ENCODE results near the gene HMCES.
"Not testable (repeated sequence)": the region's sequence is repeated elsewhere in the genome, so short reads cannot be mapped to it uniquely, and the experiment has no call there.

The HMCES gene

DNA sequence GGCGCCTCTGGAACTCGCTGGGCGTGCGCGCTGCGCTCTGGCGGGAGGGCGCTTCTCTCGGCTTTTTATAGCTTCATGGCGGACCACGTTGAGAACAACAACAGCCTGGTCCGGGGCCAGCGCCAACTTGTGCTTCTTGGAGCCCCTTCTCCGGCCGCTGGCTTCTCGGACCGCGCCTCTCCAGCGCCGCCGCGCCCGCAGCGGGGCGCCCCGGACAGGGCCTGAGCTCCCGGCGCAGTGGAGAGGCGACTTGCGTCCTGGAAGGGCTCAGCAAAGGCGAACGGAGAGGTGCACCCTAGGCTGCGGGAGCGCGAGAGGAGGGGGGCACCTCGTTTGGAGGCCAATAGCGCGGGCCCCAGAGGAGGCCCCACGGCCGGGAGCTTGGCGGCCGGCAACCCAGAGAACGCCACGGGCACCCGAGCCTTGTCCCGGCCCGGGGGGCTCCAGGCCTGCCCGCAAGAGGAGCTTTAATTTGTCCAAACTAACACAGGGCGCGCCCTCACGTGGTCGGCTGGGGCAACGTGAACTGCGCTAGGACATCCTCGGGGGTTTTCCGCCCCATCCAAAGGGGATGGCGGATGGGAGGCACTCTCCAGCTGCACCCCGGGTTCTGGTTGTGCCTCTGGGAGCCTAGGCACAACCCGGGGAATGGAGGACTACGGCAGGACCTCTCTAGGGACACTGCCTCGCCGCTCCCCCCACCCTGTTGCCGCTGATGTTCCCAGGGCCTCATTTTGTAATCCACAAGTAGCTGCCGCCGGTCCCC, 37.8 kb downstream of the HMCES start:
- peak; percentile 82 for DNase-seq
- in situ Hi-C loops (cut with MboI; ENCODE audit: low pct_unique_long_range_greater_than_20kb, low sequenced_read_pairs), result no loop called here

DNA sequence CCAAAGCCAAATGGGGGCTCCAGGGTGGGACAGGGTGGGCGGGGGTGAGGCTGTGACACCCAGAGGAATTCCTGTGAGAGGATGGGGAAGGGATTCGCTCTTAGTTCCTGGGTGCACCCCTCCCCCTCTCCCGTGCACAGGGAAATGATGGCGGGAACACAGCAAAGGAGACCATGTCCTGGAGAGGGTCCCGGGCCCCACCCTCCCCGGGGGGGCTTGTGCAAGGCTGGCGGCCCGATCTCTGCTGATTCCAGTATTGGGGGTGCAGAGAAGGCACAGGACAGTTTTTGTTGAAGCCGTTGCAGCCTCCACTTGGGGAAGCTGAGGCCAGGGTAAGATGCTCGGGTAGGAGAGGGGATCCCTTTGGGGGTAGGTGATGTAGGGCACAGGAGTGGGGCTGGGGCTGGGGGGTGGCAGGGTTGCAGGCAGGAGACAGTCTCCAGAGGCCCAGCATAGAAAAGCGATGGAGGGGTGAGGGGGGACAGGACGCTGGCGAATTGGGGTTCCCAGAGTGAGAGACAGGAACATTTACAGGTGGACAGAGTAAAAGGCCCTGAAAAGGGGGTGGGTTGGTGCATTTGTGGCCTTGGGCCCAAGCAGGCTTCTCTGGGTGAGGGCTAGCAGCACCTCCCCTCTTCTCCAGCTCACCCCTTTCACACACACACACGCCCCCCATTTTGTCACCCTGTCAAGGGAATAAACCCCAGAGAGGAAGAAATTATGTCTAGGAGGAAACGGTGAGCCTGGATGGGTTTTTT, 38.5 kb downstream of the HMCES start:
- no peak for DNase-seq
- in situ Hi-C loops (cut with MboI; ENCODE audit: low pct_unique_long_range_greater_than_20kb, low sequenced_read_pairs), result no loop called here

DNA sequence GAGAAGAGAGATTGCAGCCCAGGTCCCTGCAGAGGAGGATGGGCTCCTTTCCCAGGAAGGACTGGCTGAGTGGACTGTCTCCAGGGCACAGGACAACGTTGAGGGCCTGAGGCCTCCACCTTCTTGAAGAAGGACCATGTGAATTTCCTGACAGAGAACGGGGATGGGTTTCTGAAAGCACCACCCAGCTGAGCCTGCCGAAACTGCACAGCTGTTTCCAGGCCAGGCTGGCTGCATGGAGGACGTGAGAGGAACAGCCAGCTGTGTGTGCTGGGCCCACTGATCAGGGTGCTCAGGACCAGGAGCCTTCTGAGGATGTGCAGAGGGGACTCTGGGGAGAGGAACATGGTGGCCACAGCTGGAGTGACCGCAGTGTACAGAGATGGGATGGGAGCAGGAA, 39.2 kb downstream of the HMCES start:
- in situ Hi-C loops (cut with MboI; ENCODE audit: low pct_unique_long_range_greater_than_20kb, low sequenced_read_pairs), result no loop called here
- DNase-seq, result no peak

DNA sequence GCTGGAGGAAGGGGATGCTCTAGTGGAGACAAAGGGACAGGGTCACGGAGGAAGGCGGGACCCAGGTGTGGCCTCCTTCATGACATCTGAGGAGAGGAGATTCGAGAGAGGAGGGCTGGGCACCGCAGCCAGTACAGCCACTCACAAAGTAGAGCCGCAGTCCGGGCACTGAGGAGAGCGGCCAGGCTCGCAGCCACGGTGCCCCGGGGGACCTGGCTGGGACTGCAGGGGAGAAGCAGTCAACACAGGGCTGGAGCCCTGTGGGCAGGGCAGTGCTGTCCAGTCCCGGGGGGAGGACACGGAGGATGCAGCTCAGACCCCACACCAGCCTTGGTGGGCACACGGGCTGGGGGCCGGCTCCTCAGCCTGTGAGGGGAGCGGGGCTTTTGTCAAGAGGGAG, 40.3 kb downstream of the HMCES start:
- DNase-seq, result no peak
- in situ Hi-C loops (cut with MboI; ENCODE audit: low pct_unique_long_range_greater_than_20kb, low sequenced_read_pairs), result no loop called here

DNA sequence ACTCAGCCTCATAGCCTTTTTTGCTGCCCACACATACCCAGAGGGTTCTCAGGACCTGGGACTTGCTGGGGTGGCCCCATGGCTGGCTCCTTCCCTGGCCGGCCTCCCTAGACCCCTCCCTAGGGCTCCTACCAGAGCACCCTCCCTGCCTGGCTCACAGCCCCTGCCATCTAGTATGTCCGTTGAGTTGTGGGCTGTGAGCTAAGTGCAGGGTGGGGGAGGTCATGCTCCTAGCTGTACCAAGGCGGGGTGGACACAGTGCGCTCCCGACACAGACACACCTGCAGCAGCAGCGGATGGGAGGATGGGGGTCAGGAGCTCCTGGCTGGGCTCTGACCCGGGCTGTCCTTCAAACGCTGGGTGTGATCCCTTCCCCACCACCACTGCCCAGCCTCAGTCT, 41.6 kb downstream of the HMCES start:
- in situ Hi-C loops (cut with MboI; ENCODE audit: low pct_unique_long_range_greater_than_20kb, low sequenced_read_pairs), result no loop called here
- DNase-seq, result no peak

DNA sequence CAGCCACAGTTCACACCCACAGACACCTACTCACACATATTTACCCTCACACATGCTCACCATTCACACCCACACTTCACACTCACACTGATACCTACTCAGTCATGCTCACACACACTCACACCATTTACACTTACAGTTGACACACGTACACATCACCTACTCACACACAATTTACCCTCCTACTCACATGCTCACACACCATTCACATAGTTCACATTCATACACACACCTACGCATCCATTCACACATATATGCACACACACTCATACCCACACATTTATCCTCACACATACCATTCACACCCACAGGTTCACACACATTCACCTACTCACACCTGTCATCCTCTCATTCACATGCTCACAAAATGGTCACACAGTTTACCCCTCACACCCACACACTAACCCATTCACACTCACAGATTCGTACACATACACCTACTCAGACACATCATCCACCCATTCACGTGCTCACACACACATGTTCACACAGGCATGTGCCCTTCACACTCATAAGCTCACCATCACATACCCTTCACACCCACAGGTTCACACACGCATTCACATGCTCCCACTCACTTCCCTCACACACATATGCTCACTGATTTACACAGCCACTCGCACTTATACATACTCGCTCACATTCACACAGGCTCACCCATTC, 42.3 kb downstream of the HMCES start:
- no peak for DNase-seq
- in situ Hi-C loops (cut with MboI; ENCODE audit: low pct_unique_long_range_greater_than_20kb, low sequenced_read_pairs), result no loop called here

DNA sequence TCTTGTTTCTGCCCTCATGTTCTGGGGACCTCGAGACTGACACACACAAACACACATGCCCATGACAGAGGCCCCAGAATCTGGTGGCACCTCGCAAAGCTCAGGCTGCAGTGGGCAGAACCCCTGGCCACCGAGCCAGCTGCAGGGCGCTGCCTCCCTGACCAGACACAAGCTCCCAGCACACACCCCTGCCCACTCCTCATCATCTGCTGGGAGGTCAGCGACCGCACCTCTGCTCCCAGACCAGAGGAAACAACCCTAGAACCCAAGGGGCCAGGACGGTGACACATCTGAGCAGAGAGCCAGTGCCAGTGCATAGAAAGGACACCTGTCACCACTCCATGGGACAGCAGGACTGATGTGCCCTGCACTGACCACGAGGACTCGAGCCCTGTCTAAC, 43.2 kb downstream of the HMCES start:
- in situ Hi-C loops (cut with MboI; ENCODE audit: low pct_unique_long_range_greater_than_20kb, low sequenced_read_pairs), result no loop called here
- DNase-seq, result no peak

DNA sequence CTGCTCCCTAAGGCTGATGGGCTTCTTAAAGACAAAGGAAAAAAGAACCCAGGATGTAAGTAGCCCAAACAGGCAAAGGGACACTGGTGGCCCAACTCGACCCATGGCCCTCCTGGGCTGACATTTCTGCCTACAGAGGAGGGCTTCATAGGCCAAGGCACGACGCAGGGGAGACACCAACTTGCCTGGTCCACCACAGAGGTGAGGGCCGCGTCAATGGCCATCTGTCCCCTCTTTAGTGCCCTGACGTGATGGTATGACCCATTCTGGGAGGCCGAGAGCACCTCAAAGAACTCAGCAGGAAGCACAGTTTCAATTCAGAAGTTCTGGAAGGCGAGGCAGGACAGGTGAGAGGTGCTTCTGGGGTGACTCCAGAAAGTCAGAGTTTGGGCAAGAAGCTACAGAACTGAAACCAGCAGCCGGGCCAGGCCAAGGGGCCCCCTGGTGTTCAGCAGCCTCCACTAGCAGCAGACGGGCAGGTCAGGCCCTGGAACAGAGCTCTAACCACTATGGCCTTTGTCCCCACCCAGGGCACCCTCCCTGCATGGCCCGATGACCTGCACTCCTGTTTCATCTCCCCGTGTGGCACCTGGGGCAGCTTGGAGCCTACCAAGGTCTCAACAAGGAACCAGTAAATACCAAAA, 45.1 kb downstream of the HMCES start:
- in situ Hi-C loops (cut with MboI; ENCODE audit: low pct_unique_long_range_greater_than_20kb, low sequenced_read_pairs), result no loop called here
- no peak for DNase-seq

DNA sequence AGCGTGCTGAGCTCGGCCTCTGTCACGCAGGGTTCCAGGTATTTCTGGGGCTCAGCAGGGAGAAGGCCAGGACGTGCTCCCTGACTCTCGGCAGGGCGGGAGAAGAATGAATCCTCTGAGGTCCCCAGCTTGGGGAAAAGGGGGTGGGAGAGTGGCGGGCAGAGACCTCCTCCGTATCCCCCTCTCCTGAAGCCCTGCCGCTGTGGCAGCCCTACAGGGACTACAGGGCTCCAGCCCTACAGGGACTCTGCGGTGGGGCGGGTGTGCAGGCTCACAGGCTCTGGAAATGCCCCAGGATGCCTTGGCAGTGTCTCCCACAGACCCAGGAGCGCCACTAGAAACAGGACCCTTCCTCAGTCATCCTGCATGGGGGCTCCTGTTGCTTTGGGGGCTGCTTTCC, 46.2 kb downstream of the HMCES start:
- in situ Hi-C loops (cut with MboI; ENCODE audit: low pct_unique_long_range_greater_than_20kb, low sequenced_read_pairs), result no loop called here
- no peak for DNase-seq

DNA sequence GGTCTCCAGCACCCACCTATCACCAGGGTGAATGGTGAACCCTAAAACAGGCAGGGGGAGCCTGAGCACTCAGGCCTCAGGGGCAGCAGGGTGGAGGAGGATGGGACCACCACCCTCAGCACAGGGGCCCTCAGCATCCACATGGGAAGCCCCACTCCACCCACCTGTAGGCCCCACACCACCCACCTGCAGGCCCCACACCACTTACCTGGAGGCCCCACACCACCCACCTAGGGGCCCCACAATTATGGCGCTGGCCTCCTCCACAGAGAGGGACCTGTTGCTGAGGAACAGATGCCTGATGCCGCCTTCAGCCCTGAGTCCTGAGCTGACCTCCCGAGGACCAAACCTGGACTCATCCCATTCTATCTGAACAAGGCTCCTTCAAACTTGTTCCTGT, 46.7 kb downstream of the HMCES start:
- in situ Hi-C loops (cut with MboI; ENCODE audit: low pct_unique_long_range_greater_than_20kb, low sequenced_read_pairs), result no loop called here
- DNase-seq, result no peak

DNA sequence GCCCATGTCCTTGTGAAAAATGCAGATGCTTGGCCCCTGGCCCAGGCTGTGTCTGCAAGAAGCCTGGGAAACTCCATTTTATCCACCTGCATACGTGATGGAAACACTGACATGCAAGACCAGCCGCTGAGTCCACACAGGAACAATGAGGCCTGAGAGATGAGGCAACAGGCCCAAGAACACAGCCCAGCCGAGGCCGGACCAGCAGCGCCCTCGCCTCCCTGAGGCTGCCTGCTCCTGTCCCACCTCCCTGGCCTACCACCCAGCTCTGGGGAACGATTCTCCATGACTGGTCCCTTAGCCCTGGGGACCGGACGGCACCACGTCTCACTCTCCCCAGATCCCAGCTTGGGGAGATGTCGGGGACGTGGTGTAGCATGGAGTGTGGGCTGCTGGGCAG, 47.5 kb downstream of the HMCES start:
- in situ Hi-C loops (cut with MboI; ENCODE audit: low pct_unique_long_range_greater_than_20kb, low sequenced_read_pairs), result no loop called here

DNA sequence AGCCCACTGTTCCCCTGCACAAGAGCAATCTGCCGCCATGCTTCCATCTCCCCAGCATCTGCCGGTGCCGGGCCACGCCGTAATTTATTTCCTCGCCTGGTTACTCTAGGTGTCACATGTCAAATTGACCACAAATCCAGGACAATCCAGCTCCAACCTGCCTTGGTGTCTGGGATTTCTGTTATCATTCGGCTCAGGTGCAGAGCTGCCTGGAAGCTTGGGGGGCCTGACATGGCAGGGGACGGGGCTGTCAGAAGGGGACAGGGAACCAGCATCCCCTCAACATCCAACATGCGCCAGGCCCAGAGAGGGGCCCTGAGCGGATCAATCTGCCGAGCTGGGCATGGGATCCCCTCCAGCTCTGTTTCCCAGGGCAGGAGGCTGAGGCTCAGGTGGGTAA, 47.9 kb downstream of the HMCES start:
- in situ Hi-C loops (cut with MboI; ENCODE audit: low pct_unique_long_range_greater_than_20kb, low sequenced_read_pairs), result no loop called here
- DNase-seq, result no peak

More for the DNA sequence above, 47.5 kb downstream of the HMCES start:
- DNase-seq, result no peak

DNA sequence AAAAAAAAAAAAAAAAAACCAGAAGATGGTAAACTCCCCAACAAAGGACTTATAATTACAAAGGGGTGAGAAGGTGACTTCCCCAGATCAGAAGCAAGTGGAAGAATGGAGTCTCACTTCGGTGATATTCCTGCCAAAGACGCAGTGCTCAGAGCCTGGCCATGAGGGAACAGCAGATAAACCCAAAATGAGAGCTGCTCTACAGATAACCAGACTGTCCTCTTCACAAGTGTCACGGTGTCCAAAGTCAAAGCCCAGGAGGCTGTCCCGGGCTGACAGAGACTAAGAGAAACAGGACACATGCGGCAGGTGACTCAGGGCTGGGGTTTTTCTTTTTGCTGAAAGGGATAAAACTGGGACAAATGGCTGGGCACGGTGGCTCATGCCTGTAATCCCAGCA, 48.8 kb downstream of the HMCES start:
- in situ Hi-C loops (cut with MboI; ENCODE audit: low pct_unique_long_range_greater_than_20kb, low sequenced_read_pairs), result no loop called here
- no peak for DNase-seq

DNA sequence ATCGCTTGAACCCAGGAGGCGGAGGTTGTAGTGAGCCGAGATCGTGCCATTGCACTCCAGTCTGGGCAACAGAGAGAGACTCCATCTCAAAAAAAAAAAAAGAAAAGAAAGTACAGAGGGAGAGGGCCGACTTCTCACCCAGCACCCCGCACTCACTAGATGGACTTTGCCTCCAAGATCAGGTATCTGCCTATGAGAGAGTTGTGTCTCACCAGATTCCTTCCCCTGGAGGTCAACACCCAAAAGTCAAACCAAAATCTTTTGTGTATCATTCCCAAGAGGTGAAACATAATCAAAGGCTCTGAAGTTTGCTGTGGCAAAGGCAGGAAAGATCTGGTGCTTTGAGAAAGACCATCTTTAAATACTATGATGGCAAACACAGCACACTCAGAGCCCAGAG, 51.2 kb downstream of the HMCES start:
- in situ Hi-C loops (cut with MboI; ENCODE audit: low pct_unique_long_range_greater_than_20kb, low sequenced_read_pairs), result no loop called here
- no peak for DNase-seq

DNA sequence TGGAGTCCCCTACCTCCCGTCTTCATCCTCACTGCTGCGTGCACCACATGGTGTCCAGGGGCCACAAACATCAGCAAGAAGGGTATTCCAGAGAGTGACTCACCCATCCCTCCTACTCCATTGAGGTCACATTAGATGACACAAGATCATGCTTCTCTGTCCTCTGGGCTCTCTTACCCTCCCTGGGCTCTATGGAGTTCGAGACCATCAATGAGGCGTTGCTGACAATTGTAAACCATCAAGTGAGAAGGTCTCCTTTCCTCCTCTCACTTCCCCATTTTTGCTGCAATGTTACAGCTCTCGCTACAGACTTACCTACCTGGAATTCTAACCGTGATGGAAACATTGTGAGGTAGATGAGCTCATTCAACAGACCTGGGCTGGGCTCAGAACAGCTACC, 51.7 kb downstream of the HMCES start:
- DNase-seq, result no peak
- in situ Hi-C loops (cut with MboI; ENCODE audit: low pct_unique_long_range_greater_than_20kb, low sequenced_read_pairs), result no loop called here

DNA sequence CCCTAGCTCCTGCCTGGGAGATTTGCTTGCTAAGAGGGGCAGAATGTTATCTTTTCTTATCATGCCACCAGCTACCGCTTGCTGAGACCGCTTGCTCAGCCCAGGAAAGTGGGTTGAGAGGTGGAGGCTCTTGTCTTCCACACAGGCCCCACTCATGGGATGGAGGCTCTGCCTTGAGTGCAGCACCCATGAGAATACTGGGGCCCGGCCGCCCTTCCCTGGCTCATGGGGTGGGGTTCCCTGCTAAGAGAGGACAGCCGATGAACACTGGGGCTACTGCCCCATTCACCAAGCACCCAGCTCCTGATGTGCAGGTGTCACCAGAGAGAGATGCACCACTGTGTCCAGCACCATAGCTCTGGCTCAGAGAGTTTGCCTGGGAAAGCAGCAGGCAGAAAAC, 55.2 kb downstream of the HMCES start:
- DNase-seq, result no peak

DNA sequence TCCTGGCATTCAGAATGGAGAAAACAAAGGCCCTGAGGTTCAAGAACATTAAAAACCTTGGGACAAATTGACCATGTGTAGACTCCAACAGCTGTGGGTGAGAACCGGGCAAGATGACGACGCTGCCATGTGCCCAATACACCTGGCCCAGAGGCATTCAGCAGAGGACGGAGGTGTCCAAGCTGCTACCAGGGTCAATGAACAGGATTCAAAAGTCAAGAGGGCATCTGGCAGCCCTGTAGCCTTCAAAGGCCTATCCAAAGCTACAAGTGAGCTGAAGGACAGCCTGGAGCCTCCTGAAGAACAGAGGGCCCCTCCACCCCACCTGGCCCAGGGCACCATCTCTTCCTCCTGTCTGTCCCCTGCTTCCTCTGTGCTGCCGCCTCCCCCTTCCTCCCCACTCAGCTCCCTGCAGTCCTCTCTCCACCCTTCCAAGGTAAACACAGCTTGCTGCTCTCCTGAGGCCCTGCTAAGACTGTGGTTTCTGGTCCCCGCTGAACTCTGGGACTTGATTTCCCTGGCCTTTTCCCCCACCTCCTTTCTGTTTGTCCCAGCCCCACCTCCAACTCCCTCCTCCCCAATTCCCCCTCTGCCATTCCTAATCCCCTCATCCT, 57.5 kb downstream of the HMCES start:
- no peak for DNase-seq
- in situ Hi-C loops (cut with MboI; ENCODE audit: low pct_unique_long_range_greater_than_20kb, low sequenced_read_pairs), result no loop called here

More for the DNA sequence above, 55.2 kb downstream of the HMCES start:
- in situ Hi-C loops (cut with MboI; ENCODE audit: low pct_unique_long_range_greater_than_20kb, low sequenced_read_pairs), result no loop called here

DNA sequence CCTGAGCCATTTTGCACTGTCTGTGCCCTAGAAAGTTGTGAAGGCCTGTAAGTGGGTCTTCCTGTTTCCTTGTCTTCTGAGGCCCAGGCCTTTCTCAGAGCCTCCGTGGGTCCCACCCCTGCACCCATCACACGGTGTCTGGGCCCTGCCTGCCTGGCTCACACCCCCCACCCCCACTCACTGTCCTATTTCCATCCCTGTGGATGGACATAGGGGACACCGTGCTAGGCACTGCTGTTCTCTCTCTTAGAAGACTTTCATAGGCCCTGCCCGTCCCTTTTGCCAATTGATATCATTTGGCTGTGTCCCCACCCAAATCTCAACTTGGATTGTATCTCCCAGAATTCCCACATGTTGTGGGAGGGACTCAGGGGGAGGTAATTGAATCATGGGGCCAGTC, 59.0 kb downstream of the HMCES start:
- DNase-seq; in situ Hi-C loops (cut with MboI; ENCODE audit: low pct_unique_long_range_greater_than_20kb, low sequenced_read_pairs): not testable (repeated sequence)

DNA sequence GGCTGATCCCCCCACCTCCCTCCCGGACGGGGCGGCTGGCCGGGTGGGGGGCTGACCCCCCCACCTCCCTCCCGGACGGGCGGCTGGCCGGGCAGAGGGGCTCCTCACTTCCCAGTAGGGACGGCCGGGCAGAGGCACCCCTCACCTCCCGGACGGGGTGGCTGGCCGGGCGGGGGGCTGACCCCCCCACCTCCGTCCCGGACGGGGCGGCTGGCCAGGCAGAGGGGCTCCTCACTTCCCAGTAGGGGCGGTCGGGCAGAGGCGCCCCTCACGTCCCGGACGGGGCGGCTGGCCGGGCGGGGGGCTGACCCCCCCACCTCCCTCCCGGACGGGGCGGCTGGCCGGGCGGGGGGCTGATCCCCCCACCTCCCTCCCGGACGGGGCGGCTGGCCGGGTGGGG, 60.5 kb downstream of the HMCES start:
- DNase-seq; in situ Hi-C loops (cut with MboI; ENCODE audit: low pct_unique_long_range_greater_than_20kb, low sequenced_read_pairs): not testable (repeated sequence)

All from KBM-7 (cell line).